Measurements from ENCODE around the gene MR1.

- no peak for TF ChIP-seq POLR2A (IDR thresholded peaks at IDR 0.05)
- no peak for TF ChIP-seq CTCF (IDR thresholded peaks at IDR 0.05)
Observed at GRCh38 chr1:181012203-181012745, 21.5 kb upstream of the MR1 start.

All from testis (tissue), 2 donors.